NT2/D1 (cell line): ENCODE results near the gene DDX52.
"Not testable (repeated sequence)": the region's sequence is repeated elsewhere in the genome, so short reads cannot be mapped to it uniquely, and the experiment has no call there.

ENCODE experiments used
- YY1 ChIP-seq: IDR thresholded peaks from 2 replicates; pipeline ENCODE4 v1.6.1; 2011; ENCODE audit not compliant: insufficient read length, insufficient read depth
- ZNF274 ChIP-seq: IDR thresholded peaks from 2 replicates; pipeline ENCODE4 v1.6.1; 2011; ENCODE audit warnings: mild to moderate bottlenecking, low read depth, low read length

DNA sequence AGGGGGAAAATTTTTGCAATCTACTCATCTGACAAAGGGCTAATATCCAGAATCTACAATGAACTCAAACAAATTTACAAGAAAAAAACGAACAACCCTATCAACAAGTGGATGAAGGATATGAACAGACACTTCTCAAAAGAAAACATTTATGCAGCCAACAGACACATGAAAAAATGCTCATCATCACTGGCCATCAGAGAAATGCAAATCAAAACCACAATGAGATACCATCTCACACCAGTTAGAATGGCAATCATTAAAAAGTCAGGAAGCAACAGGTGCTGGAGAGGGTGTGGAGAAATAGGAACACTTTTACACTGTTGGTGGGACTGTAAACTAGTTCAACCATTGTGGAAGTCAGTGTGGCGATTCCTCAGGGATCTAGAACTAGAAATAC, 36.7 kb upstream of the DDX52 start:
- not testable (repeated sequence) for TF ChIP-seq ZNF274, YY1
